Measurements from ENCODE around the gene DLG5.

Gene DLG5

DNA sequence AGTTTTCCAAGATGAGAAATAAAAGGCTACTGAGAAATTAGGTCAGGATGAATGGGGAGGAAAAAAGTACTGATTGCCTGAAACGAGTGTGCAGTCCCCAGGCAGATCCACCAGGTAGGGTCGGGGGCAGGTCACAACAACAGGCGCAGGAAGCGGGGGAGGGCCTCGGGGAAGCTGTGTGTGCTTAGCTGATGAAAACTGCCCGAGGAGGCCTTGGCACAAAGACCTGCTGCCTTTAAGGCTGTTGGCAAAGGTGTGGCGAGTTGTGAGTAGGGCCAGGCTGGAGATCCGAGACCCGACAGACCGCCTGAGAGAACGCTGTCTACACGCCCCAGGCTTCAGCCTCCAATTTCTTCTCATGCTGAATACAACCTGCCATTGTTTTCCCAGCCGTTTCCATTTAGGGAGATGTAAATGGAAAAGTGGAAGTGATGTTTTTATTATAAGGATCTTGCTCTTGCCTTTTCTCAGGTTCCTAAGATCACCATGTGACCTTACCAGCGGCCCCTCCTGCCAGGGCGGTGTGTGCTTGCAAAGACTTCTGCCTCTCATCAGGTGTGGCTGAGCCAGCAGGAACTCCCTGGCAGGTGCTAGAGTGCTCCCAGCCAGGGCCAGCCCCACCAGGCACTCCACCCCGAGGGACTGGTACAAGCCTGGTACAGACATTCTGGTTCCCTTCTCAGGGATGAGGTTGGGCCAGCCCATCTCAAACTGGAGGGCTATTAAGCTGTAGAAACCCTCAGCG is 60.8 kb downstream of the DLG5 start:
- no peak overlapping the region for H3K4me3 ChIP-seq (ENCODE audit: low read length)
- peak overlapping the region; percentile 67 for H3K27ac ChIP-seq (ENCODE audit: low read depth, low read length)
- no peaks in the 10 kb centered on the region for H3K36me3 ChIP-seq (ENCODE audit: control insufficient read depth, insufficient read depth, low read length)
- H3K9ac ChIP-seq (ENCODE audit: low read length), result no peak overlapping the region
- no peaks in the 10 kb centered on the region for H3K27me3 ChIP-seq (ENCODE audit: control insufficient read depth, insufficient read depth, low read length)
- H3K4me1 ChIP-seq (ENCODE audit: control insufficient read depth, insufficient read depth, low read length), result peaks cover 10% of the 10 kb centered on the region

DNA sequence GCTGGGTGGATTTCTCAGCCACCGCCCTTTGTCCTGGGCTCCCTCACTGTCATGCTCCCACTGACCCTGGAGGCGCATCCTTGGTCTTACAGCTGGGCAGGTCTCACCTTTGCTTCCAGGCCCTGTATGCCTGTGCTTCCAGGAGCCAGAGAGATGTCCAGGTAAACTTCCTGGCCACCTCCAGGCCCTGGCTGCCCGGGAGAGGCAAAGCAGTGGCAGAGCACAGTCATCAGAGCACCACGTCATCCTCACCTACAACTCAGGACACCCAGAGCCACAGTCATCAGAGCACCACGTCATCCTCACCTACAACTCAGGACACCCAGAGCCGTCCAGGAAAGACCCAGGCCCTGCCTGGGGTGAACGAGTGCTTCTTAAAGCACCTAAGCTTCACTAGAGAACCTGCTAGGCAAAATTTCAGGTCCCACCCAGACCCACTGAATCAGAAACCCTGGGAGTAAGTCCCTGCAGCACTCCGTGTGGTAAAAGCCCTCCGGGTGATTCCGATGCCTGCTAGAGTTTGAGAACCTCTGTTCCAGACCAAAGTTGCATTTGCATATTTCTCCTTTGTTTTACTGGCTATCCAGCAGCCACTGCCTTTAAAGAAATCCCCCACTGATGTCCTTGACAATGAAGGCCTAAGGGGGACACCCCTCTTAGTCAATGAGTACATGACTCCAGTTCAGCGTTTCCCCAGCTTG is 62.3 kb downstream of the DLG5 start:
- Histone ChIP-seq H3K36me3 (ENCODE audit: control insufficient read depth, insufficient read depth, low read length) (no peaks in the 10 kb centered on the region), H3K4me3 (ENCODE audit: low read length) (no peak overlapping the region), H3K27me3 (ENCODE audit: control insufficient read depth, insufficient read depth, low read length) (no peaks in the 10 kb centered on the region), H3K9ac (ENCODE audit: low read length) (no peak overlapping the region), H3K27ac (ENCODE audit: low read depth, low read length) (peak overlapping the region; percentile 10), H3K4me1 (ENCODE audit: control insufficient read depth, insufficient read depth, low read length) (peaks cover 6% of the 10 kb centered on the region)

DNA sequence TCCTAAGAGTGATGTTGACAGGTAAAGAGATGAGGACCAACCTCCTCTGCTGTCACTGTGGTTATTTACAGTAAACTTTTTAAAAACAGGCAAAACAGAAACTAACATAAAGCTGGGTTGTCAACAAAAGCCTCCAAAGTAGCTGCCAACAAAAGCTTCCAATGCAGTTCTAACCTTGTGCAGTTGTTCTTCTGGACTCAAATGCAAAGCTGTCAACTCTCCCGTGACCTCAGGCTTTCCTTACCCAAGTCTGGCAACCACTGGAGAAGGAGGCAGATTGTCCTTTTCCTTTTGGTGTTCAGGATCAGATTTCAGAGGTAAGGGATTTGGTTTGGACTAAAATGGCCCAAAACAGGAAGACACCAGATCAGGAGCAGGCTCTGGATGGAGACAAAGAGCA is 63.1 kb downstream of the DLG5 start:
- Histone ChIP-seq H3K9ac (ENCODE audit: low read length) (no peak overlapping the region), H3K4me1 (ENCODE audit: control insufficient read depth, insufficient read depth, low read length) (peaks cover 6% of the 10 kb centered on the region), H3K27me3 (ENCODE audit: control insufficient read depth, insufficient read depth, low read length) (no peaks in the 10 kb centered on the region), H3K4me3 (ENCODE audit: low read length) (no peak overlapping the region), H3K27ac (ENCODE audit: low read depth, low read length) (no peak overlapping the region), H3K36me3 (ENCODE audit: control insufficient read depth, insufficient read depth, low read length) (no peaks in the 10 kb centered on the region)

DNA sequence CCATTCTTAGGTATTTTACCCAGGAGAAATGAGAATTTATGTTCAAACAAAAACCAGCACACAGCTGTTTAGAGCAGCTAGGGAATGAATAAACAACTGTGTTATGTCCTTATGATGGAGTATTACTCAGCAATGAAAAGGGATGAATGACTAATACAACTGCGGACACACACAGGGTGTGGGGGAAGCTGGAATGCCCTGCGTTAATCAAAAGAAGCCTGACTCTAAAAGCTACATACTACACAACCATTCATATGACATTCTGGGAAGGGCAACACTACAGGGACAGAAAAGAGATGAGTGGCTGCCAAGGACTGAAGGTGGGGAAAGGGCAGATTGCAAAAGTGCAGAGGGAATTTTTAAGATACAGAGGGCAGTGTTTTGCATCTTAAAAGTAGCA is 64.0 kb downstream of the DLG5 start:
- Histone ChIP-seq H3K36me3 (ENCODE audit: control insufficient read depth, insufficient read depth, low read length) (no peaks in the 10 kb centered on the region), H3K27me3 (ENCODE audit: control insufficient read depth, insufficient read depth, low read length) (no peaks in the 10 kb centered on the region), H3K27ac (ENCODE audit: low read depth, low read length) (no peak overlapping the region)

DNA sequence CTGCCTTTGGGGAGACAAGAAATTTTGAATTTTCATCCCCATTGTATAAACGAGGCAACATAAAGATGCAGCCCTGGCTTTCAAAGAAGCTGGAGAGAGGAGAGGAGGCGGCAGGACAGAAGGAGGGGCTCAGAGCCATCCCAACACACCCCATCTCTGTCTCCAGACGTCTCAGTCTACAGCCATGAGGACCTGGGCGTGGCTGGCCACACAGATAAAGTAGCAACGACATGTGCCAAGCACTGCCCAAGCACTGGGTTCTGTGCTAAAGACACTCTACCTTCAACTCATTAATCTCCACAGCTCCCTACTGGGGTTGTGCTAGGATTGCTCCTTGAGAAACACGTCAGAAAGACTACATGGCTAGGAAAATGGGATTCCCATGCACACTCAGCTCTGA is 65.2 kb downstream of the DLG5 start:
- H3K4me1 ChIP-seq (ENCODE audit: control insufficient read depth, insufficient read depth, low read length), result peaks cover 6% of the 10 kb centered on the region
- no peak overlapping the region for H3K9ac ChIP-seq (ENCODE audit: low read length)
- no peaks in the 10 kb centered on the region for H3K27me3 ChIP-seq (ENCODE audit: control insufficient read depth, insufficient read depth, low read length)
- H3K27ac ChIP-seq (ENCODE audit: low read depth, low read length), result no peak overlapping the region
- no peak overlapping the region for H3K4me3 ChIP-seq (ENCODE audit: low read length)
- H3K36me3 ChIP-seq (ENCODE audit: control insufficient read depth, insufficient read depth, low read length), result no peaks in the 10 kb centered on the region

More for the DNA sequence above, 64.0 kb downstream of the DLG5 start:
- Histone ChIP-seq H3K4me3 (ENCODE audit: low read length) (no peak overlapping the region), H3K4me1 (ENCODE audit: control insufficient read depth, insufficient read depth, low read length) (peaks cover 6% of the 10 kb centered on the region), H3K9ac (ENCODE audit: low read length) (no peak overlapping the region)

DNA sequence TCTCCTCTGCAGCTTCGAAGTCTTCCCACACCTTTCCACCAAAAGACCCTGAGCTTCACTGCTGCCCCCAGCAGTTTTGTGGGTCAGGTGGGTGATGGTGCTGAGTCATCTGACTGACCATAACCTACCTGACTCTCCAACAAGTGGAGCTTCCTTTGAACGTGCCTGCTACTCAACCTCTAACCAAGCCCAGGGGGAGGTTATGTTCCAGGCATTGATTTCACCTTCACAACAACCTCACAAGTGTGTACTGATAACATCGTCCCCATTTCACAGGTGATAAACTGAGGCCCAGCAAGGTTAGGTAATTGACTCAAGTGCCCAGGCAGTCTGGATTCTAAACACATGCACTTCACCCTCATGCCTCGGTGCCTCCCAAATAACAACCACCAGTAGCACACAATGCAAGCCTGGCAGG is 66.7 kb downstream of the DLG5 start:
- Histone ChIP-seq H3K36me3 (ENCODE audit: control insufficient read depth, insufficient read depth, low read length) (peaks cover 3% of the 10 kb centered on the region), H3K27ac (ENCODE audit: low read depth, low read length) (no peak overlapping the region), H3K9ac (ENCODE audit: low read length) (no peak overlapping the region), H3K4me3 (ENCODE audit: low read length) (no peak overlapping the region), H3K27me3 (ENCODE audit: control insufficient read depth, insufficient read depth, low read length) (no peaks in the 10 kb centered on the region), H3K4me1 (ENCODE audit: control insufficient read depth, insufficient read depth, low read length) (no peaks in the 10 kb centered on the region)

DNA sequence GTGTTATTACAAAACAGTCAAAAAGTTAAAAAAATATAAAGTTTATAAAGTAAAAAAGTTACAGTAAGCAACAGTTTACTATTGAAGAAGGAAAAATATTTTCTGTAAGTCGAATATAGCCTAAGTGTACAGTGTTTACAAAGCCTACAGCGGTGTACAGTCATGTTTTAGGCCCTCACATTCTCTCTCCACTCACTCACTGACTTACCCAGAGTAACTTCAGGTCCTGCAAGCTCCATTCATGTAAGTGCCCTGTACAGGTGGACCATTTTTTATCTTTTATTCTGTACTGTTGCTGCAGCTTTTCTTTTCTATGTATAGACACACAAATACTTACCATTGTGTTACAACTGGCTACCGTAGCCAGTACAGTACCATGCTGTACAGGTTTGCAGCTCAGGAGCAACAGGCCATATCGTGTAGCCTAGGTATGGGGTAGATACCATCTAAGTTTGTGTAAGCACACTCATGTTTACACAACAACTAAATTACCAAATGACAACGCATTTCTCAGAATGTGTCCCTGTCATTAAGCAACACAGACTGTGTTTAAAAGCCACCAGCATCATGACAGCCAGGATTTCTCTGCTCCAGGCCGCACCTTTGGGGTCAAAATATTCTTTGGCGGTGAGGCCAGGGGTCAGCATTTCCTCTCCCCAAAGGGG is 67.2 kb downstream of the DLG5 start:
- no peaks in the 10 kb centered on the region for H3K27me3 ChIP-seq (ENCODE audit: control insufficient read depth, insufficient read depth, low read length)
- H3K27ac ChIP-seq (ENCODE audit: low read depth, low read length), result no peak overlapping the region
- peaks cover 3% of the 10 kb centered on the region for H3K36me3 ChIP-seq (ENCODE audit: control insufficient read depth, insufficient read depth, low read length)
- no peak overlapping the region for H3K4me3 ChIP-seq (ENCODE audit: low read length)
- H3K9ac ChIP-seq (ENCODE audit: low read length), result no peak overlapping the region
- H3K4me1 ChIP-seq (ENCODE audit: control insufficient read depth, insufficient read depth, low read length), result no peaks in the 10 kb centered on the region

DNA sequence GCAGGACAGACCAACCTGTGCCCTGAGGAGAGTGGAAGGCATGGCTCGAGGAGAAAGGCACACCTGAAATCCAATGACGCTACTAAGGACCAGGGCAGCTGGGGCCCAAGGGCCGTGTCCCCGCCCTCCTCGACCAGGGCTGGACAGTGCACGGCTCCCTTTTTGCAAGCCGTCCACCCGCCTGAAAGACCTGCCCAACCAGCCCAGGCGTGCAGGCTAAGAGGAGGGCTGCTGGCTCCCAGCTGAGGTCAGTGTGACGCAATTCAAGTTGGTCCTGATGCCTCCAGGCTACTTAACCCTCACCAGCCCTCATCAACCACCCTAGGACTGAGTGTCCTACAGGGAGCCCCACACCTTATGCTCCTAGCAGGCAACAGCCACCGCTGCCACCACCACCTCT is 69.3 kb downstream of the DLG5 start:
- no peak overlapping the region for H3K27ac ChIP-seq (ENCODE audit: low read depth, low read length)
- H3K9ac ChIP-seq (ENCODE audit: low read length), result no peak overlapping the region
- no peak overlapping the region for H3K4me3 ChIP-seq (ENCODE audit: low read length)
- no peaks in the 10 kb centered on the region for H3K27me3 ChIP-seq (ENCODE audit: control insufficient read depth, insufficient read depth, low read length)
- H3K4me1 ChIP-seq (ENCODE audit: control insufficient read depth, insufficient read depth, low read length), result no peaks in the 10 kb centered on the region
- peaks cover 13% of the 10 kb centered on the region for H3K36me3 ChIP-seq (ENCODE audit: control insufficient read depth, insufficient read depth, low read length)

DNA sequence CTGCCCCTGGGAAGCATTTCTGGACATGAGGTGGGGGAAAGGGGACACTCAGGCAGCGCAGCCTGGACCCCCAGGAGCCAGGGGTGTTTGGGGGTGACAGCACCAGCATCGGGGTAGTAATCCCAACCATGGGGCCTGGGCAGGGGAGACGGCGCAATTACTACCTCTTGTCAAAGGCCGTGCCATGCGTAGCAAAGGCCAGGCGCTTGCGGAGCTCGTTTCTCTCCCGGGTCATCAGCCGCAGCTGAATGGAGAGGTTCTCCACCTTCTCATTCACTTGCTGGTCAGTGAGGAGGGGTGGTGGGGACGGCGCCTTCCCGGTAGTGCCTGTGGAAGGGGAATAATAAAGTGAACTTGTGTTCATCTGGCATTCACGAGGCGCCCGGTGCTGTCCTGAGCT is 70.0 kb downstream of the DLG5 start:
- no peaks in the 10 kb centered on the region for H3K27me3 ChIP-seq (ENCODE audit: control insufficient read depth, insufficient read depth, low read length)
- H3K9ac ChIP-seq (ENCODE audit: low read length), result no peak overlapping the region
- no peak overlapping the region for H3K4me3 ChIP-seq (ENCODE audit: low read length)
- H3K27ac ChIP-seq (ENCODE audit: low read depth, low read length), result no peak overlapping the region
- H3K36me3 ChIP-seq (ENCODE audit: control insufficient read depth, insufficient read depth, low read length), result peaks cover 13% of the 10 kb centered on the region
- H3K4me1 ChIP-seq (ENCODE audit: control insufficient read depth, insufficient read depth, low read length), result no peaks in the 10 kb centered on the region

DNA sequence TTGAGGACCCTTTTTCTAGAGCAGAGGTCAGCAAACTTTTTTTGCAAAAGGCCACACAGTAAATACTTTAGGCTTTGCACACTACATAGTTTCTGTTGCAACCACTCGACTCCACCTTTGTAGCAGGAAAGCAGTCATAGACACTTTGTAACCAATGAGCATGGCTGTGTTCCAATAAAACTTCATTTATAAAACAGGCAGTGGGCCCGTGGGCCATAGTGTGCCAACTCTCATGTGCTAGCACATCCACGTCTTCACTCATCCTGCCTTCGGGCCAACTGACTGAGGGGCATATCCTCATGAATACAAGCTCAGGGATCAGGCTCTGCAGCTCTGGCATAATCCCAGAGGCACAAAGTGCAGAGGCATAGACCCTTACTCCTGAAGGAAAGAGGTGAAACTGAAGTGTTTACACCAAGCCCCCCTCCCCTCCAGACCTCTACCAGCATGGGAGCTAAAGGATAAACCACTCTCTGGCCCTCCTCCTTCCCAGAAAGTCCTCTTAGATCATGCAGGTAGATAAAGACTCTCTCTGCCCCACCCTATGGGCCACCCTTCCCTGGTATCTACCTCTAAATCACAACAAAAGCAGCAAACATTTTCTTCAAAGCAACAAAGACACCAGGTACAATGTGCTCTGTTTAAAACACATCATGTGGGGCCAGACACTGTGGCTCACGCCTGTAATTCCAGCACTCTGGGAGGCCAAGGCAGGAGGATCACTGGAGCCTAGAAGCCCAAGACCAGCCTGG is 71.0 kb downstream of the DLG5 start:
- no peak overlapping the region for H3K27ac ChIP-seq (ENCODE audit: low read depth, low read length)
- H3K4me1 ChIP-seq (ENCODE audit: control insufficient read depth, insufficient read depth, low read length), result no peaks in the 10 kb centered on the region
- no peak overlapping the region for H3K9ac ChIP-seq (ENCODE audit: low read length)
- peaks cover 17% of the 10 kb centered on the region for H3K36me3 ChIP-seq (ENCODE audit: control insufficient read depth, insufficient read depth, low read length)
- no peaks in the 10 kb centered on the region for H3K27me3 ChIP-seq (ENCODE audit: control insufficient read depth, insufficient read depth, low read length)
- no peak overlapping the region for H3K4me3 ChIP-seq (ENCODE audit: low read length)

DNA sequence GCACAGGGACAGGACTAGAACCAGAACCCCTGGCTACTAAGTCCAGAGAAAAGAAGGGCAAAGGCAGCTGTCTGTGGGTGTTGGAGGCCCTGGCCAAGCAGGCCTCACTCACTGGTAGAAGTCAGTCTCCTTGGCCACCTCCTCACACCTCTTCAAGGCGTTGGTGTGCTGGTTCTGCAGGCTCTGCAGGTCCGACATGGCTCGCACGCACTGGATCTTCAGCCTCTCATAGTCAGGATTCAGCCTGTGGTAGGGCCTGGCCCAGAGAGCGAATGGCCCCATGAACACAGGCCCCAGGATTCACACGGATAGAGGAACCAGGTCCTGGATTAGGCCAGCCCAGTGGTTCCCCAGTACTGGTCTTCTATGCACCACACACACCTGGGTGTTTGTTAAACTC is 72.4 kb downstream of the DLG5 start:
- Histone ChIP-seq H3K27ac (ENCODE audit: low read depth, low read length) (no peak overlapping the region), H3K9ac (ENCODE audit: low read length) (no peak overlapping the region), H3K27me3 (ENCODE audit: control insufficient read depth, insufficient read depth, low read length) (no peaks in the 10 kb centered on the region), H3K36me3 (ENCODE audit: control insufficient read depth, insufficient read depth, low read length) (peaks cover 17% of the 10 kb centered on the region), H3K4me3 (ENCODE audit: low read length) (no peak overlapping the region), H3K4me1 (ENCODE audit: control insufficient read depth, insufficient read depth, low read length) (no peaks in the 10 kb centered on the region)

DNA sequence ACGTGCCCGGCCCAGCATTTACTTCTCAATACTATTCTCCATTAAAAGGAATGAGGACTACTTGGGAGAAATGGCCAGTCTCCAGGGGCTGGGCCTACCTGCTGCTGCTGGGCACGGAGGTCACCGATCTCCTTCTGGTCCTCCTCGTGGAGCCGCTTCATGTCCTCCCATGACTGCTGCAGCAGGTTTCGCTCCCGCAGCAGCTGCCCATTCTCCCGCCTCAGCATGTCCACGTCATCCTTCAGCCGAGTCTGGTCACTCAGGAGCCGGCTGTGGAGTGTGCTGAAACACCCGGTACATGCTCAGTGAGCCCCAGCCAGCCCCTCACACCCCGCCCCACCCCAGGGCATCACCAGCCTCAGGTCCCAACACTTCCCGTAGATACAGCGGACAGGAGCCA is 73.3 kb downstream of the DLG5 start:
- Histone ChIP-seq H3K27me3 (ENCODE audit: control insufficient read depth, insufficient read depth, low read length) (no peaks in the 10 kb centered on the region), H3K9ac (ENCODE audit: low read length) (no peak overlapping the region), H3K4me3 (ENCODE audit: low read length) (no peak overlapping the region), H3K4me1 (ENCODE audit: control insufficient read depth, insufficient read depth, low read length) (no peaks in the 10 kb centered on the region), H3K36me3 (ENCODE audit: control insufficient read depth, insufficient read depth, low read length) (peaks cover 17% of the 10 kb centered on the region), H3K27ac (ENCODE audit: low read depth, low read length) (no peak overlapping the region)

Data from rectal smooth muscle tissue (tissue), 1 donor.